ENCODE measurements around the gene AADACL4. TPM values are rescaled to one million over a fixed set of nuclear protein-coding genes. Genes with fewer than 3 reads are reported as not detected.

AADACL4 gene
- total RNA-seq, 4 donors from 2014 or later = not detected

DNA sequence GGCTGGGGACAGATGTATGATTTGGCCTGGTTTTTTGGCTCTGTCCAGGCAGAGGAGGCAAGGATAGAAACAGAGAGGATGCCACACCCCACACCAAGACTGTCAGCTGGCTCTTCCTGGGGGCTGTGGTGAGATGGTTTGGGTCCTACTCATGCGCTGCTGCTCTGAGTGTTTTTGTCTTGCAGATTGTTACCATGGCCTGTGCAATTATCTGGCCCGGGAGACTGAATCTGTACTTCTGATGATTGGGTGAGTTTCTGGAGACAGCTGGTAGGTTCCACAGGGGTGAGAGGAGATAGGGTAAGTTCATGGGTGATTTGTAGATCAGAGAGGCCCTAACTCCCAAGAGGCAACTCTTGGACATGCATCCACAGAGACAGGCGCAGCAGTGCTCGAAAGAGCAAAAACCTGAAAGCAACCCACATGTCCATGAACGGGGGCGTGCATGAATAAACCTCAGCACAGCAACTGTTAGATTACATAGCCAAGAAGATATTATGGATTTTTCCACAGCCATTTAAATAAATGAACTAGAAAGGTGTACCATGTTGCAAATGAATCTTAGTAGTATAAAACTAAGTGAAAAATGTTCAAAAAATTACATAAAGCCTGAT lies 17.8 kb downstream of the AADACL4 start:
- Histone ChIP-seq H3K36me3 (no peaks in the 10 kb centered on the region), H3K9me3 (peaks cover 0 to 4% of the 10 kb centered on the region in 2 donors), H3K27ac (no peak overlapping the region), H3K27me3 (no peaks in the 10 kb centered on the region), H3K4me3 (no peak overlapping the region), H3K4me1 (no peaks in the 10 kb centered on the region)
- DNase-seq = no peak
- intact Hi-C loops (cut with DNase I; ENCODE audit: low total_unique reads) = no loop called here
- in situ Hi-C loops (cut with MboI; ENCODE audit: low pct_ligation_motif_present in 1 of 4, low pct_unique_long_range_greater_than_20kb in 1 of 4, low sequenced_read_pairs in 3 of 4) = loop anchor here (25.0 kb wide), 2 partner anchors 349 to 549 kb away; no protein-coding TSS in a partner anchor
- TF ChIP-seq POLR2A (IDR thresholded peaks at IDR 0.05) = no peak
- TF ChIP-seq POLR2AphosphoS5 (IDR thresholded peaks at IDR 0.05) = no peak
- TF ChIP-seq EP300 (IDR thresholded peaks at IDR 0.05; ENCODE audit: low read depth) = no peak
- TF ChIP-seq CTCF (IDR thresholded peaks at IDR 0.05) = no peak
- 85% methylated on average over 6 of the region's 6 CpGs; no CpG with 5 or more reads in 1 of the 2 donors for WGBS, 2 donors (ENCODE audit: low coverage in 1 of 2)

- in situ Hi-C loops (cut with MboI; ENCODE audit: low pct_ligation_motif_present in 1 of 4, low pct_unique_long_range_greater_than_20kb in 1 of 4, low sequenced_read_pairs in 3 of 4) = loop anchor here (25.0 kb wide), 2 partner anchors 350 to 550 kb away; no protein-coding TSS in a partner anchor
- H3K9me3 ChIP-seq = peaks cover 0 to 4% of the 10 kb centered on the region in 2 donors
- H3K4me3 ChIP-seq = no peak overlapping the region
- no peak for TF ChIP-seq EP300 (IDR thresholded peaks at IDR 0.05; ENCODE audit: low read depth)
- TF ChIP-seq POLR2AphosphoS5 (IDR thresholded peaks at IDR 0.05) = no peak
- TF ChIP-seq CTCF (IDR thresholded peaks at IDR 0.05) = no peak
- no peak for TF ChIP-seq POLR2A (IDR thresholded peaks at IDR 0.05)
- H3K27ac ChIP-seq = no peak overlapping the region
- intact Hi-C loops (cut with DNase I; ENCODE audit: low total_unique reads) = no loop called here
- no peak for DNase-seq
- H3K36me3 ChIP-seq = no peaks in the 10 kb centered on the region
- 71 to 100% methylated on average over 1 of the region's 1 CpG for WGBS, 2 donors (ENCODE audit: low coverage in 1 of 2)
- H3K27me3 ChIP-seq = no peaks in the 10 kb centered on the region
- no peaks in the 10 kb centered on the region for H3K4me1 ChIP-seq
These were observed 18.7 kb downstream of the AADACL4 start for GRCh38 chr1:12662556-12662955.

GRCh38 chr1:12665511-12665910 lies 21.6 kb downstream of the AADACL4 start:
- no peaks in the 10 kb centered on the region for H3K4me1 ChIP-seq
- no peaks in the 10 kb centered on the region for H3K27me3 ChIP-seq
- in situ Hi-C loops (cut with MboI; ENCODE audit: low pct_ligation_motif_present in 1 of 4, low pct_unique_long_range_greater_than_20kb in 1 of 4, low sequenced_read_pairs in 3 of 4) = loop anchor here (25.0 kb wide), 2 partner anchors 353 to 553 kb away; no protein-coding TSS in a partner anchor
- peaks cover 0 to 4% of the 10 kb centered on the region in 2 donors for H3K9me3 ChIP-seq
- intact Hi-C loops (cut with DNase I; ENCODE audit: low total_unique reads) = no loop called here
- no peaks in the 10 kb centered on the region for H3K36me3 ChIP-seq
- DNase-seq = no peak
- TF ChIP-seq POLR2A (IDR thresholded peaks at IDR 0.05) = no peak
- no peak for TF ChIP-seq POLR2AphosphoS5 (IDR thresholded peaks at IDR 0.05)
- no peak for TF ChIP-seq CTCF (IDR thresholded peaks at IDR 0.05)
- 79 to 88% methylated on average over 4 of the region's 4 CpGs for WGBS, 2 donors (ENCODE audit: low coverage in 1 of 2)
- H3K27ac ChIP-seq = no peak overlapping the region
- H3K4me3 ChIP-seq = no peak overlapping the region

DNA sequence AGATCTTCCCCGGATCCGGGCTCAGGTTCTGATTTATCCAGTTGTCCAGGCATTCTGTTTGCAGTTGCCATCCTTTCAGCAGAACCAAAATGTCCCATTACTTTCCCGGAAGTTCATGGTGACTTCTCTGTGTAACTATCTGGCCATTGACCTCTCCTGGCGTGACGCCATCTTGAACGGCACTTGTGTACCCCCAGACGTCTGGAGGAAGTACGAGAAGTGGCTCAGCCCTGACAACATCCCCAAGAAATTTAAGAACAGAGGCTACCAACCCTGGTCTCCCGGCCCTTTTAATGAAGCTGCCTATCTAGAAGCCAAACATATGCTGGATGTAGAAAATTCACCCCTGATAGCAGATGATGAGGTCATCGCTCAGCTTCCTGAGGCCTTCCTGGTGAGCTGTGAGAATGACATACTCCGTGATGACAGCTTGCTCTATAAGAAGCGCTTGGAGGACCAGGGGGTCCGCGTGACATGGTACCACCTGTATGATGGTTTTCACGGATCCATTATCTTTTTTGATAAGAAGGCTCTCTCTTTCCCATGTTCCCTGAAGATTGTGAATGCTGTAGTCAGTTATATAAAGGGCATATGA lies 22.4 kb downstream of the AADACL4 start:
- 40 to 88% methylated on average over 1 to 15 of the region's 15 CpGs for WGBS, 2 donors (ENCODE audit: low coverage in 1 of 2)
- H3K9me3 ChIP-seq = peaks cover 0 to 4% of the 10 kb centered on the region in 2 donors
- no peak overlapping the region for H3K4me3 ChIP-seq
- no peak for DNase-seq
- in situ Hi-C loops (cut with MboI; ENCODE audit: low pct_ligation_motif_present in 1 of 4, low pct_unique_long_range_greater_than_20kb in 1 of 4, low sequenced_read_pairs in 3 of 4) (loop anchor here (25.0 kb wide), 2 partner anchors 354 to 554 kb away; no protein-coding TSS in a partner anchor), intact Hi-C loops (cut with DNase I; ENCODE audit: low total_unique reads) (no loop called here)
- H3K4me1 ChIP-seq = no peaks in the 10 kb centered on the region
- H3K27me3 ChIP-seq = no peaks in the 10 kb centered on the region
- TF ChIP-seq POLR2AphosphoS5 (IDR thresholded peaks at IDR 0.05) = no peak
- no peak overlapping the region for H3K27ac ChIP-seq
- no peaks in the 10 kb centered on the region for H3K36me3 ChIP-seq

All from transverse colon (tissue), 4 donors.